Left ventricle myocardium superior (tissue), 1 donor: ENCODE data around the gene BRICD5. TPM values are rescaled to one million over a fixed set of nuclear protein-coding genes. Genes with fewer than 3 reads are reported as not detected.
"Not testable (repeated sequence)": the region's sequence is repeated elsewhere in the genome, so short reads cannot be mapped to it uniquely, and the experiment has no call there.

ENCODE experiments used
- ATAC-seq: fragments of 200-7000 bp; cut with Tn5 transposase; one replicate; pipeline ENCODE4 v1.9.1; 2020; ENCODE audit warnings: mild to moderate bottlenecking, moderate library complexity
- DNase-seq: peaks from one replicate; pipeline ENCODE4 v3.0.0-alpha.2; 2020
- intact Hi-C: fragments of 100-400 bp; cut with micrococcal nuclease; formaldehyde crosslinking; loops from one replicate; pipeline ENCODE4 v1.11.0; 2022
- long read RNA-seq: library from polyadenylated mRNA; unstranded; transcript quantifications from one replicate; pipeline ENCODE4 v2.0.0, GENCODE V29; 2021
- total RNA-seq: library from RNA; stranded (reverse); fragmentation: NEBNext Ultra II Directional; extraction: Animal tissue kit (Norgen Biotek cat#: 25700); gene quantifications from one replicate; pipeline ENCODE4 v1.2.1, GENCODE V29; 2021
- donor health status: DM: no; HTN: yes; CAD: no; lungs with severe emphysema.

The BRICD5 gene
- 10.0 TPM for total RNA-seq
- long read RNA-seq, transcript BRICD5-201 (6 exons, 1,913 nt) = major isoform, 5 of 12 reads
- long read RNA-seq, partial matches to known transcripts = 1 of 12 reads
- long read RNA-seq, other reads (novel, unspliced or antisense) = 5 of 12 reads

- DNase-seq = no peak
- intact Hi-C loops = no loop called here
- no peak for ATAC-seq
Observed at GRCh38 chr16:2210386-2211365, at the start of gene BRICD5. Gene BRICD5 (minus strand): TSS chr16:2210863. CDS start chr16:2210833, 30 bp downstream.

- ATAC-seq (no peak), DNase-seq (no peak)
- intact Hi-C loops = no loop called here
Observed at GRCh38 chr16:2260250-2260649, 49.6 kb upstream of the BRICD5 start.

DNA sequence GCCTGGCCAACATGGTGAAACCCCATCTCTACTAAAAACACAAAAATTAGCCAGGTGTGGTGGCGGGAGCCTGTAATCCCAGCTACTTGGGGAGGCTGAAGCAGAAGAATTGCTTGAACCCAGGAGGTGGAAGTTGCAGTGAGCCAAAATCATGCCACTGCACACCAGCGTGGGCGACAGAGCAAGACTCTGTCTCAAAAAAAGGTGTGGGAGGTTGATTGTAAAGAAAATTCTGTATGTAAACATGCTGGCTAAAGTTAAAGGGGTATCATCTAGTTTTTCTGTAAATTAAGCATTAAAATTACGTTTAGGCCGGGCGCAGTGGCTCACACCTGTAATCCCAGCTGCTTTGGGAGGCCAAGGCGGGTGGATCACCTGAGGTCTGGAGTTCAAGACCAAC is 47.9 kb upstream of the BRICD5 start:
- DNase-seq, ATAC-seq, intact Hi-C loops: not testable (repeated sequence)

- DNase-seq (no peak), ATAC-seq (no peak)
- intact Hi-C loops = no loop called here
Observed at GRCh38 chr16:2257726-2258125, 47.1 kb upstream of the BRICD5 start.

- intact Hi-C loops = no loop called here
- ATAC-seq = no peak
- DNase-seq = no peak
Observed at GRCh38 chr16:2256531-2257140, 46.0 kb upstream of the BRICD5 start.

DNA sequence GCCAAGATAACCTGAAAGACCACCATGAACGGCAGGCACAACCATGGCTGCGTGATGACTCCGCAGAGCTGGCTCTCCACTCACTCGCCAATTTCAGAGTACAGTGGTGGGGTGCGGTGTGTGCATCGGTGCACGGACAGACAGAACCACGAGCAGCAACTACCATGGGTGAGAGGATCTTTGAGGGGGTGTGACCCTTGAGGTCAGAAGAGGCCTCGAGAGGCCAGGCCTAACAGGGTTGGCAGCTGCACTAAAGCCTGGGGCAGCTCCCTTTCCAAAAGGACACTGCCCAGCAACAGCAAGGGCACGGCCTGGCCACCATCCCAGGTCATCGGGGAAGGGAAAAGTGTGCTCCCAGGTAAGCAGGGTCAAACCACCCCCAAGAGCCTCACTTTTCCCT is 42.6 kb upstream of the BRICD5 start:
- no peak for DNase-seq
- intact Hi-C loops = no loop called here

DNA sequence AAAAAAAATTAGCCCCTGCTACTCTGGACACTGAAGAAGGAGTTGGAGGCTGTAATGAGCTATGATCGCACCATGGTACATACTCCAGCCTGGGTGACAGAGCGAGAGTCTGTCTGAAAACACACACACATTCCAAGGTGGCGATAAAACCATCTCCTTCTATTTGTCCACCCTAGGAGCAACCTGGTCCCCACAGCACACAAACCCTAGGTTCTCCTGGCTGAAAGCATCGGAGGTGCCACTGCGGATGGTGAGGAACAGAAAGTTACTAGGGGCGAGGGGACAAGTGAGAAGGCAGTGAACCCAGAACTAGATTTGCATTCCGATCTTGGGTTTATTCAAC is 42.1 kb upstream of the BRICD5 start:
- intact Hi-C loops = no loop called here
- DNase-seq (no peak), ATAC-seq (no peak)

More for the DNA sequence above, 42.6 kb upstream of the BRICD5 start:
- ATAC-seq = no peak

DNA sequence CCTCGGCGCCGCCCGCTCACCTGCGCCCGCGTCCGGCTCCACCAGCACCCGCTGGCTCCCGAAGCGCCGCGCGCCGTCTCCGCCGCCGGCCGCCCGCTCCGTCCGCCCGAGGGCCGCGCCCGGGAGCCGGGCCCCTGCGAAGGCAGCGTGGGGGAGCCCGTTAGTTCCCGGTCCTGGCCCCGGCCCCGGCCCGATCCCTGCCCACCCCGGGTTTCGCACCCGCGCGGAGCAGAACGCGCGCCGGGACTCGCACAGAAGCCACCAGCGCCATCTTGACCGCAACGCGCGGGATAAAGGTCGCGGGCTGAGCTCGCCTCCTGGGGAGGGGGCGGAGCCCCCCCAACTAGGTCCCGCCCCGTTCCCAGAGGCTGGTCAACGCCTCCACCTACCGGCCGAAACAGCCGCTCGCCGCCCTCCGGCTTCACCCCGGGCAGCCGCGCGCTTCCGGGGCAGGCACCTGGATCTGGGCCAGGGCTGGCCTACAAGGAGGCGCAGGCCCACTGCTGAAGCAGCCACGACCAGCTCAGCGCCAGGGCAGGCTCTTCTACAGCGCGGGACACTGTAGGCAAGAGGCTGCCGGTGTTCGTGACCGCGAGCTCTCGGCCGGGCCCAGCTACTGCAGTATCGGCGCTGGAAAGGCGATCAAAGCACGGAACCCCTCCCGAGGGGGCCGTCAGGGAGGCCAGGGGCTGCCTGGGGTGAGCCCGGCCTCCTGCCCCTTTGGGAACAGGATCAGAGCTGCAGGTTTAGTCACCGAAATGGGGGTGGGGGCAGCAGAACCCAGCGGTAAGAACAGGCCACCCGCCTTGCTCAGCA is 40.8 kb upstream of the BRICD5 start, which contains the start of gene ECI1:
Gene ECI1, minus strand, starts transcription at position 292 of the 816 bp plus-strand sequence. Its CDS starts 21 bp downstream, at position 271.
- DNase-seq (peak; percentile 99), ATAC-seq (peak; percentile 97)
- intact Hi-C loops = no loop called here

GRCh38 chr16:2250652-2251295 is 40.1 kb upstream of the BRICD5 start:
- DNase-seq = no peak
- ATAC-seq = no peak
- intact Hi-C loops = no loop called here

- intact Hi-C loops = no loop called here
- DNase-seq (peak; percentile 26), ATAC-seq (no peak)
Observed at GRCh38 chr16:2246301-2246885, 35.7 kb upstream of the BRICD5 start.

DNA sequence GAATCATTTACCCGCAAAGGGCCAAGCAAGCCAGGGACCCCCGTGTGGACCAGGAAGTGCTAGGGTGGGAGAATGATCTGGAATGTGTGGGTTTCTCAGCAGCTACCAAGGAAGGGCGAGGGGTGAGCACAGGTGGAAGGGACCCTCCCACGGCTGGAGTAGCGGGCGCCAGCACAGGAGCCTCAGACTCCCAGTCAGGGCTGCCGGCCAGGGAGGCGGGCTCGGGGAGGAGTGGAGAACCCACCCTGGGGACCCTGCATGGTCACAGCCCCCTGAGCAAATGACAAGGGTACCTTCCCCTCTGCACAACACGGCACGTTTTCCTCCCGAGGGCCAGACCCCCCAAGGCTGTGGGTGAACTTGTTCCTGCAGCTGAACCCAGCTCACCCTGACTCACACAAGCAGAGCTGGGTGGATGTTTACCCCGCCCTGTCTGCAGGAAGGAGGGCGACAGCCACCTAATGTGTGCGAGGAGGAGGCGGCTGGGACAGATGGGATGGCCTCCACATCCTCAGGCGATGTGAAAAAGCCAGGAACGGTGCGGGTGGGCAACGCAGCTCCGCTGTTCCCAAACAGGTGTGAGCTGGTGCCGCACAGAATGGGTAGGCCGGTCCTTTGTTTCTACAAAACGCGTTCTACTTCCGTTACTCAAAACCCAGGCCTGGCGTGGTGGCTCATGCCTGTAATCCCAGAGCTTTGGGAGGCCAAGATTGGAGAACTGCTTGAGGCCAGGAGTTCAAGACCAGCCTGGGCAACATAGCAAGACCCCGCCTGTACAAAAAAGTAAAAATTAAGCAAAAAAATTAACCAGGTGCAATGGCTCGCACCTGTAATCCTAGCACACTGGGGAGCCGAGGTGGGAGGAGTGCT is 34.5 kb upstream of the BRICD5 start:
- ATAC-seq (no peak), DNase-seq (no peak)
- intact Hi-C loops = no loop called here

DNA sequence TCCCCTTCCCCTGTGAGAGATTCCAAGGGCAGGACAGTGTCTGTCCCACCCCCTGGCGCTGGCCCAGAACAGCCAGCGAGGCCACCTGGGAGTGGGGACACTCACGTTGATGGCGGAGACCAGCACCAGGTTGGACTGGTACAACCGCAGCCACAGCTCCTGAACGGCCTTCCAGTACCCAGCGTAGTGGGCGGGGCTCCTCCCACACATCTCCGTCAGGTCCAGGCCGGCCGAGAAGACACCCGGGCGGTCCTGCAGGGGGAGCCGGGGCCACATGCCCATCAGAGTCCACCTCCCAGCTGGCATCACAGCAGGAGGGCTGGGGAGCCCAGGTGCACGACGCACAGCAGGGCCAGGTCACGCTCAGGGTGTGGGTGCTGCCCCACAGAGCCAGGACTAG is 33.6 kb upstream of the BRICD5 start:
- DNase-seq (peak; percentile 30), ATAC-seq (no peak)
- intact Hi-C loops = no loop called here

GRCh38 chr16:2243781-2244180 is 33.1 kb upstream of the BRICD5 start:
- ATAC-seq (no peak), DNase-seq (no peak)
- intact Hi-C loops = no loop called here

DNA sequence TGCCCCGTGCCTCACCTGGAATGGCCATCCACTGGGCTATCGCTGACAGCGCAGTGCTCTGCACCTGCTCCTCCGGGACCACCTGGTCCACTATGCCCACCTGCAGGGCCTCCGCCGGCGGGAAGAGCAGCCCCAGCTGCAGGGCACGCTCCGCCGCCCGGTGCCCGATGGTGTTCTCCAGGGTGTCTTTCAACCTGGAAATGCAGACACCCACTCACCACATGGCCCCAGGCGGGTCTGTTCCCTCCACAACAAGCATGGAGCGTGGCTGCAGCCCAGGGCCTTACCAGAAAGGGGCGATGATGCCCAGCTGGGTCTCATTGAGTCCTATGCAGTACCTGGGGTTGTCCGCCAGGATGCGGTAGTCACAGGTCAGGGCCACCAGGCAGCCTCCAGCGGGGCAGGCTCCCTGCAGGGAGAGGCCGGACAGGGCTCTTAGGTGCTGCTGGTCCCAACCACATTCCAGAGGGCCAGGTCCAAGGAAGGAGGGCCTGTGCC is 32.4 kb upstream of the BRICD5 start:
- peak; percentile 33 for DNase-seq
- no peak for ATAC-seq
- intact Hi-C loops = no loop called here

DNA sequence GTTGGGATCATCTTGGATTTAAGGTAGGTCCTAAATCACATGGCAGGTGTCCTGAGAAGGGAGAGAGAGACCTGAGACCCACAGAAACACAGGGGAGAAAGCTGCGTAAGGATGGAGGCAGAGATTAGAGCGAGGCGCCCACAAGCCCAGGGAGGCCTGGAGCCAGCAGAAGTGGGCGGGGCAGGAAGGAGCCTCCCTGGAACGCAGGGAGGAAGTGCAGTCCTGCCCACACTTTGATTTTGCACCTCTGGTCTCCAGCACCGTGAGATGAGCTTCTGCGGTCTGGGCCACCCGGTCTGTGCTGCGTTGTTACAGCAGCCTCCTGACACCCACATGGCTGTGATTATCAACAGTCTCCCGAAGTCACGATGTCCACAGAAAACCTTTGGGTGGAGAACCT is 31.9 kb upstream of the BRICD5 start:
- DNase-seq = no peak
- intact Hi-C loops = no loop called here
- ATAC-seq = no peak

DNA sequence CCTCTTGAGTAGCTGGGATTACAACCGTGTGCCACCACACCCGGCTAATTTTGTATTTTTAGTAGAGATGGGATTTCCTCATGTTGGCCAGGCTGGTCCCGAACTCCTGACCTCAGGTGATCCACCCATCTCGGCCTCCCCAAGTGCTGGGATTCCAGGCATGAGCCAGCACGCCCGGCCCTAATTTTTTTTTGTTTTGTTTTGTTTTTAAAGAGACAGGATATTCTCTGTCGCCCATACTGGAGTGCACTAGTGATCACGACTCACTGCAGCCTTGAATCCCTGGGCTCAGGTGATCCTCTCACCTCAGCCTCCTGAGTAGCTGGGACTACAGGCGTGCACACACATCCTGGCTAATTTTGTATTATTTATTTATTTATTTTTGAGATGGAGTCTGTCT is 29.7 kb upstream of the BRICD5 start:
- DNase-seq, ATAC-seq: not testable (repeated sequence)

More for the DNA sequence above, 29.7 kb upstream of the BRICD5 start:
- intact Hi-C loops = not testable (repeated sequence)
